NCI-H2196 (cell line): ENCODE results near the gene COG5.
"Not testable (repeated sequence)": the region's sequence is repeated elsewhere in the genome, so short reads cannot be mapped to it uniquely, and the experiment has no call there.

Experiments
- DNase-seq: peaks from one replicate; lab custom pipeline; 2025; ENCODE audit not compliant: unreplicated experiment; lab: John Stamatoyannopoulos, UW

Gene COG5

GRCh38 chr7:107580716-107581383, 17.1 kb upstream of the COG5 start:
- no peak for DNase-seq

GRCh38 chr7:107579885-107580715, 16.4 kb upstream of the COG5 start, which contains the start of gene BCAP29:
Gene BCAP29 (plus strand): TSS chr7:107580246. CDS start chr7:107580773, 527 bp downstream.
- DNase-seq, result peak; percentile 75

GRCh38 chr7:107579554-107579884, 15.8 kb upstream of the COG5 start:
- no peak for DNase-seq

- DNase-seq, result no peak
These were observed 9.8 kb upstream of the COG5 start for GRCh38 chr7:107573537-107573936.

- DNase-seq, result no peak
These were observed 6.6 kb upstream of the COG5 start for GRCh38 chr7:107570298-107570697.

GRCh38 chr7:107564553-107565298, 1.0 kb upstream of the COG5 start:
- DNase-seq, result no peak

GRCh38 chr7:107563081-107563774, 492 bp downstream of the COG5 start:
- DNase-seq, result peak; percentile 40

- no peak for DNase-seq
These were observed 2.7 kb downstream of the COG5 start for GRCh38 chr7:107560898-107561516.

GRCh38 chr7:107559864-107560263, 3.9 kb downstream of the COG5 start:
- DNase-seq, result no peak

GRCh38 chr7:107555893-107556292, 7.8 kb downstream of the COG5 start:
- no peak for DNase-seq

GRCh38 chr7:107551936-107552335, 11.8 kb downstream of the COG5 start:
- DNase-seq, result no peak

GRCh38 chr7:107544848-107545591, 18.7 kb downstream of the COG5 start:
- no peak for DNase-seq

- DNase-seq, result no peak
These were observed 20.3 kb downstream of the COG5 start for GRCh38 chr7:107543338-107543993.

GRCh38 chr7:107538001-107538400, 25.7 kb downstream of the COG5 start:
- peak; percentile 52 for DNase-seq

GRCh38 chr7:107537228-107537627, 26.5 kb downstream of the COG5 start:
- not testable (repeated sequence) for DNase-seq

GRCh38 chr7:107534139-107534538, 29.6 kb downstream of the COG5 start:
- no peak for DNase-seq

GRCh38 chr7:107530751-107531150, 33.0 kb downstream of the COG5 start:
- DNase-seq, result no peak

GRCh38 chr7:107528461-107528860, 35.3 kb downstream of the COG5 start:
- DNase-seq, result no peak

GRCh38 chr7:107527196-107527595, 36.5 kb downstream of the COG5 start:
- no peak for DNase-seq
